Glutamatergic neuron (in vitro differentiated cells): ENCODE measurements around the gene ATRNL1. TPM values are rescaled to one million over a fixed set of nuclear protein-coding genes. Genes with fewer than 3 reads are reported as not detected.

Experiments
- DNase-seq: peaks from one replicate; pipeline ENCODE4 v3.0.0; 2022
- H3K27ac Mint-ChIP-seq: one replicate; pipeline ENCODE4 v1.8.0; 2020; ENCODE audit warnings: mild to moderate bottlenecking, mixed read lengths, inconsistent platforms; ENCODE audit not compliant: unreplicated experiment
- H3K27me3 Mint-ChIP-seq: one replicate; pipeline ENCODE4 v1.8.0; 2020; ENCODE audit warnings: mild to moderate bottlenecking, moderate library complexity, mixed read lengths, inconsistent platforms; ENCODE audit not compliant: unreplicated experiment
- H3K36me3 Mint-ChIP-seq: one replicate; pipeline ENCODE4 v1.8.0; 2020; ENCODE audit warnings: mild to moderate bottlenecking, mixed read lengths, inconsistent platforms; ENCODE audit not compliant: unreplicated experiment
- H3K4me1 Mint-ChIP-seq: one replicate; pipeline ENCODE4 v1.8.0; 2020; ENCODE audit warnings: mild to moderate bottlenecking, low read depth, mixed read lengths, inconsistent platforms; ENCODE audit not compliant: unreplicated experiment
- H3K4me3 Mint-ChIP-seq: one replicate; pipeline ENCODE4 v1.8.0; 2020; ENCODE audit warnings: mild to moderate bottlenecking, mixed read lengths, inconsistent platforms; ENCODE audit not compliant: unreplicated experiment
- H3K9me3 Mint-ChIP-seq: one replicate; pipeline ENCODE4 v1.8.0; 2020; ENCODE audit warnings: mild to moderate bottlenecking, moderate library complexity, mixed read lengths, inconsistent platforms; ENCODE audit not compliant: unreplicated experiment
- total RNA-seq: library from RNA; stranded (reverse); fragmentation: NEBNext Ultra II Directional; extraction: Animal tissue kit (Norgen Biotek cat#: 25700); gene quantifications from one replicate; pipeline ENCODE4 v1.2.1, GENCODE V29; 2021; ENCODE audit not compliant: unreplicated experiment
- TF ChIP-seq, protein P1 (sequence below): fragments of 200-600 bp; sonication (generic); IDR thresholded peaks from one replicate; pipeline ENCODE4 v1.5.0; 2021; ENCODE audit not compliant: partially characterized antibody, unreplicated experiment

ATRNL1 gene
- total RNA-seq, 1 donor from 2014 or later: 35.9 TPM

DNA sequence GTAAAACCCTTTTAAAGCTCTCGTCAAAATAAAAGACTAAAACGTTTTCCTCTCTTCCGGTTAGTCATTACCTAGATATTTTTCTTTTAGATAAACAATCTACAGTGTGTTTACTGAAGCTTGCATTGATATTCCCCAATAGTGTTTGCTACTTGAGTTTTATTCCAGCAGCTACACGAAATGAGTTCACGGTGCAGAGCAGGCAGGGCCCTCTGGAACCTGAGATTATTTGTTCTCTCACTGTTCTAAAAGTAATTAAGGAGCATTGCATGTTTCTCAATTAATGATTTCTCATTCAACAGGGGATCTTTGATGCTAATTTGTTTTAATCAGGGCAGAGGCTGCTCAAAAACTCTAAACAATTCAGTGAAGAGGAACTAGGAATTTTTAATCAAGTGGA lies 860.1 kb downstream of the ATRNL1 start:
- H3K4me3 Mint-ChIP-seq: peak overlapping the region; percentile 20
- H3K27ac Mint-ChIP-seq: peak overlapping the region; percentile 5
- no peaks in the 10 kb centered on the region for H3K27me3 Mint-ChIP-seq
- TF ChIP-seq, protein P1, sequence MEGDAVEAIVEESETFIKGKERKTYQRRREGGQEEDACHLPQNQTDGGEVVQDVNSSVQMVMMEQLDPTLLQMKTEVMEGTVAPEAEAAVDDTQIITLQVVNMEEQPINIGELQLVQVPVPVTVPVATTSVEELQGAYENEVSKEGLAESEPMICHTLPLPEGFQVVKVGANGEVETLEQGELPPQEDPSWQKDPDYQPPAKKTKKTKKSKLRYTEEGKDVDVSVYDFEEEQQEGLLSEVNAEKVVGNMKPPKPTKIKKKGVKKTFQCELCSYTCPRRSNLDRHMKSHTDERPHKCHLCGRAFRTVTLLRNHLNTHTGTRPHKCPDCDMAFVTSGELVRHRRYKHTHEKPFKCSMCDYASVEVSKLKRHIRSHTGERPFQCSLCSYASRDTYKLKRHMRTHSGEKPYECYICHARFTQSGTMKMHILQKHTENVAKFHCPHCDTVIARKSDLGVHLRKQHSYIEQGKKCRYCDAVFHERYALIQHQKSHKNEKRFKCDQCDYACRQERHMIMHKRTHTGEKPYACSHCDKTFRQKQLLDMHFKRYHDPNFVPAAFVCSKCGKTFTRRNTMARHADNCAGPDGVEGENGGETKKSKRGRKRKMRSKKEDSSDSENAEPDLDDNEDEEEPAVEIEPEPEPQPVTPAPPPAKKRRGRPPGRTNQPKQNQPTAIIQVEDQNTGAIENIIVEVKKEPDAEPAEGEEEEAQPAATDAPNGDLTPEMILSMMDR: no peak
- peaks cover 3% of the 10 kb centered on the region for H3K9me3 Mint-ChIP-seq
- no peak for DNase-seq
- no peaks in the 10 kb centered on the region for H3K36me3 Mint-ChIP-seq
- H3K4me1 Mint-ChIP-seq: peaks cover 24% of the 10 kb centered on the region

DNA sequence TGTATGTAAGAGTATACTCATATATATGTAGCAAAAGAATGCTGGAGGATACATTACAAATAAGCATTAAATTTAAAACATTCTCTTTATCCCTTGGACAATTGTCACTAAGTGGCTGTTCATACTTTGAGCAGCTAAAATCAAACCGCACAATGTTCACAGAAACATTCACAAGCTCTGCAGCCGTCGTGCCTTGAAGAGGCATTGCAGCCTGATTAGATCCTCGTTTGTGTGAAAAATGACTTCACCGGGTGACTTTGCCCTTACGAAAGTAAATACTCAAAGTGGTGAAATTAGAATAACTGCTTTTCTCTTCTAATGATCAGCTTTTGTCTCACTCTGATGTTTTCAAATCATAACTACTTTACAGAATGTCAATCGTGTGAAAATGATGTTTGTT lies 860.8 kb downstream of the ATRNL1 start:
- Mint-ChIP-seq H3K36me3 (no peaks in the 10 kb centered on the region), H3K27me3 (no peaks in the 10 kb centered on the region), H3K4me3 (no peak overlapping the region), H3K27ac (no peak overlapping the region), H3K9me3 (peaks cover 3% of the 10 kb centered on the region), H3K4me1 (peaks cover 21% of the 10 kb centered on the region)
- no peak for DNase-seq
- TF ChIP-seq, protein P1: no peak

DNA sequence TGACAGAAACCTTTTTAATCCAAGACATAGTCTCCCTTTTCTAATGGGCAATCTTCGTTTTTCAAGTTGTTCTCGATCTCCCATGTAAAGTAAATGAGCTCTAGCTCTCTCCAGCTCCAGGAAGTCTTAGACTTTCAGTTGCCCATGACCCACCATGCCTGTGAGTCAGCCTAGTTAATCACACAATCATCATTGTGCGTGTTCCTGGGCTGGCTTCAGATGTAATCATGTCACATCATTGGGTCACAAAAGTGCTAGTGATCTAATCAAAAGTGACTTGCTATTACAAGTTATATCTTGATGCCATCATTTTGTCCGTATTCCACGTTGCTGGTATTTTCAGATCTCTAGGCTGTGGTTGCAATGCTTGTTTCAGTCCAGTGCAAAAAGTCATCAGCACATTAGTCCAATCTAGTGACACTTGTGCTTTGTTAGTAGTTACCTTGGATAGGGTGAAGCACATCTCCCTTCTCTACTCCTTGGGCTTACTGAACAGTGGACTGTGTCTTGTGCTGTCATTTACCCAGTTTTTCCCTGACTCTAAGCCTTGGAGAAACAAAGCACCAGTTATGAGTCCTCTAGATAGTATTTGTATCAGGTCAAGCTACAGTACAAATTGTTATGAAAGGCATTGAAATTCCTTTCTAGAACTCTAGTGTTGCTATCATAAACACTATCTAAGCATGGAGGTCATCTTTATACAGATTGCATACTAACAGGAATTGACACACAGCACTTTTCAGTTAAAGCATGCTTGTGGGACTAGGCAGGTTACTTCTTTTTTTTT lies 863.3 kb downstream of the ATRNL1 start:
- H3K27ac Mint-ChIP-seq: no peak overlapping the region
- no peak overlapping the region for H3K4me3 Mint-ChIP-seq
- no peaks in the 10 kb centered on the region for H3K27me3 Mint-ChIP-seq
- H3K36me3 Mint-ChIP-seq: no peaks in the 10 kb centered on the region
- H3K9me3 Mint-ChIP-seq: peaks cover 3% of the 10 kb centered on the region
- H3K4me1 Mint-ChIP-seq: peaks cover 15% of the 10 kb centered on the region
- no peak for DNase-seq
- TF ChIP-seq, protein P1: no peak

DNA sequence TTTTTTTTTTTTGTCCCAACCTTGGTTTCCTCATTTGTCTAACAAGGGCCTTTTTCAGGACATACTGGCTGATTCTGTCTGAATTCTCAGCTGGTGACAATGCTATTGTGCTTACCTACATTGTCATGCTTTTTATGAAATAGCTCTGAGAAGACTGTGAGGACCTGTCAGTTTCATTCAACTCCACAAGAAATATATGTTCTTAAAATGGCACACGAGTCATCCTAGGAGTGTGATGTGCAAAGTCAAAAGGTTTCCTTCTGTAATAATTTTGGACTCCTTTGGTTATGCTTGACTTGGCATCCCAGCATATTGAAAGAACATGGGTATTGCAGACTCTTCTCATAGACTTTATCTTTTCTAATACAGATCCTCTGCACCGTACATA lies 863.8 kb downstream of the ATRNL1 start:
- Mint-ChIP-seq H3K36me3 (no peaks in the 10 kb centered on the region), H3K4me3 (no peak overlapping the region), H3K27me3 (no peaks in the 10 kb centered on the region), H3K4me1 (peaks cover 15% of the 10 kb centered on the region), H3K9me3 (peaks cover 3% of the 10 kb centered on the region), H3K27ac (no peak overlapping the region)
- TF ChIP-seq, protein P1: no peak
- no peak for DNase-seq

DNA sequence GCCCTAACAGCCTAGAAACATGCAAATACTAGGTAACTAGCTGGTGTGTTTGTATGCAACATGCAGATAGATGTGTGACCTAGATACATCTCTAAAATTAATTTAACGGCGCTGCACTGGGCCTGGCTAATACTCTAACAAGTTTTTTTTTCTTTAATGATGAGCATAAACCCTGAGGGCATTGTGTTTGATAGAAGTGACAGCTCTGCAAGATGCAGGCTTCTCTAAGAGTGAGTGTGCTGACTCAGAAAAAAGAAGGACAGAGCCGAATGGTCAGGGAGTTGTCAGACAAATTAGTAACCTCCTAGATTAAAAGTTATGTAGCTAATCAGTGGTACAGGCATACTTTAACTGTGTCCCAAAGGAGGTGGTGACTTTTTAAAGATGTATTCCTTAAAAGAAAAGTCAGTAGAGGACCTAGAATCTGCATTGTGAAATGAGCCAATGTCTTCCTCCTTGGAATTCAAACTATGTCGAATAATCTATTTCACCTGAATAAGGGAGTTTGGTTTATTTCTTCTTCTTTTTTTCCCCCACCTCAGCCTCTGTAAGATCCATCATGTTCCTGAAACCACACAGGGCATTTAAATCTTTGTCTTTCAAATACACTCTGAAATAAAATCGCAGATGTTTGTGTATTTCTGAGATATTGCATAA lies 864.7 kb downstream of the ATRNL1 start:
- no peak for DNase-seq
- Mint-ChIP-seq H3K4me3 (no peak overlapping the region), H3K27me3 (no peaks in the 10 kb centered on the region), H3K36me3 (no peaks in the 10 kb centered on the region), H3K4me1 (peaks cover 9% of the 10 kb centered on the region), H3K9me3 (peaks cover 3% of the 10 kb centered on the region), H3K27ac (no peak overlapping the region)
- TF ChIP-seq, protein P1: no peak
